GM18505 (cell line): ENCODE results near the gene HPS4.

Experiments
- ATAC-seq: cut with Tn5 transposase; IDR thresholded peaks from one replicate; pipeline ENCODE4 v1.9.1; 2021; ENCODE audit not compliant: unreplicated experiment
- POLR2A ChIP-seq: IDR thresholded peaks from 4 replicates; pipeline ENCODE4 v1.6.1; 2011; ENCODE audit warnings: borderline replicate concordance; ENCODE audit not compliant: insufficient read depth, insufficient read length; ENCODE audit errors: extremely low read depth

Gene HPS4

DNA sequence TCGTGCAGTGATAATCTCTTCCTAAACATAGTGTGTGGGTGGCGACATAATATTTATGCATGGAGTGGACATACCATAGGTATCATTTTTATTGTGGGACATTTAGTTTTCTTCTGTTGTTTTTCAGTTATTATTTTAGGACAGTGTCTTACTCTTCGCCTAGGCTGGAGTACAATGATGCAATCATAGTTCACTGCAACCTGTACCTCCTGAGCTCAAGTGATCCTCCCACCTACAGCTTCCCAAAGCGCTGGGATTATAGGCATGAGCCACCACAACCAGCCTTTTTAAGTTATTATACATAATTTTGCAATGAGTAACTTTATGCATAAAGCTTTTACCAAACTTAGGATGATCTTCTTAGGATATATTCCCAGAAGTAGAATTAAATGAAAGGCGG is 2.8 kb upstream of the HPS4 start:
- no peak for TF ChIP-seq POLR2A
- no peak for ATAC-seq

DNA sequence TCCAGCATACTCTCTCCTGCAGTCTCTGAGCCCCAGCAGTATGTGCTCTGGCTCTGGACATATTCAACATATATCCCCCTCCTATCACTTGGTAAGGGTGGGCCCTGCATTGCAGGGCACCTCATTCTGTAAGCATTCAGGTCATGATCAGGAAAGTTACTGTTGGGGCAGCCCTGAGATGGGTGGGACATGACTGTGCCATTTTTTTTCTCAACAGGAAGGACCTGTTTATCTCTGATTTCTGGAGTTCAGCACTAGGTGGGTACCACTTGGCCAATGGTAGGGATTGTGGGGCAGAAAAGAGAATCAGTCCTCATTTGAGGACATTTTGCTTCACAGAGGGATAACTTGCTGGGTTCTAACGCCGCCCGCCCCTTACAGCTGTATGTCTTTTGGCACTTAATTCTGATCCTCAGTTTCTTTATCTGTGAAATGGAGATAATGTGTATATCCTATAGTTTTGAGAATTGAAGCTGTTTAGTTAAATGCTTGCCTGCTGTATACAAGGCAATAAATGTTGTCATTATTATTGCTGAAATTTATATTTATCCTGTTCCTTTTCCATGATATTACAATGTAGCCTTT is 2.3 kb upstream of the HPS4 start:
- ATAC-seq: no peak
- no peak for TF ChIP-seq POLR2A

DNA sequence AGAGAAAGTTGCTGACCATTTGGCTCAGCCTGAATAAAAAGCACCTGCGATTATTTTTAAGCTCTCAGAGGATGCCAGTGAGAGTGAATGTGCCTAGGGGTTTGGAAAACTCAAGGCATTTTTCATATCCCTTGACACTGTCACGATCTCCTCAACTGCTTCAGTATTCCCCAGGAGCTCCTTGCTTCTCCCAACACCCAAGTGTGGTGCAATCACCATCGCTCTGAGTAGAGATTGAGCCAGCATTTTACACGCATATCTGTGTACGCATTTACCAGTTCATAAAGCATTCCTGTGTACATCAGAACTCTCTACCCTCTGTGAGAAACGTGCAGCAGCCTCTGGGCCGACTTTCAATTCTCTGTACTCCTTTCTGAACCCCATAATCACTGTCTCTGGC is 1.4 kb upstream of the HPS4 start:
- no peak for ATAC-seq
- no peak for TF ChIP-seq POLR2A

DNA sequence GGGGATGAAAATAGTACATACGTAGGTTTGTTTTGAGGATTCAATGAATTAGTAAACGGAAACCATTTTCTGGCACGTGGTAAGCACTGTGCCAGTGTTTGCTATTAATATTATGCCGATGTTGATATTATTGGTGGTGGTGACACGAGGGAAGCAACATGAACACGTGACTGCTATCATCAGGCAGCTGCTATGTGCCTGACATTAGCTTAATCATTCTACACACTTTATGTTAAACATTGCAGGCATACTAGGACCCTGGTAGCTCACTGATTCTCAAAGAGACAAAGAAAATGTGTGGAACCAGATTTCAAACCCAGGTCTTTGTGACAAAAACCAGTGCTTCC is 750 bp upstream of the HPS4 start:
- no peak for TF ChIP-seq POLR2A
- no peak for ATAC-seq

DNA sequence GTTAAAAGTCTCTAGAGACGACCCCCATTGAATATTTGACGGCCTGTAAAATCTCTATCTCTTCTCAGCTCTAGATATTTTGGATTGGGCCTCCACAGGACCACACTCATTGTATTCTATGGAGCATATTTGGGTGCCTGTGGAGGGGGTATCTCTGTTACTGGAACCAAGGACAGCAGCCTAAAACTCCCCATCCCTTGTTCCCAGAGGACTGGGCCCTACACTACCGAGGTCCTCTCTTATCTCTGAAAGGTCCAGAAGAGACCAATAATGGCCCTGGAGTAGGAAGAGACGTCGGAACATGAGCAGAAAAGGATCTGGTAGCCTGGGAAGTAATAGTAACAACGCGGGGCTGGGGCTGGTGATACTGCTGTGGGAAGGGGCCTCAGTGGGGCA is 542 bp downstream of the HPS4 start:
- no peak for ATAC-seq
- TF ChIP-seq POLR2A: no peak

DNA sequence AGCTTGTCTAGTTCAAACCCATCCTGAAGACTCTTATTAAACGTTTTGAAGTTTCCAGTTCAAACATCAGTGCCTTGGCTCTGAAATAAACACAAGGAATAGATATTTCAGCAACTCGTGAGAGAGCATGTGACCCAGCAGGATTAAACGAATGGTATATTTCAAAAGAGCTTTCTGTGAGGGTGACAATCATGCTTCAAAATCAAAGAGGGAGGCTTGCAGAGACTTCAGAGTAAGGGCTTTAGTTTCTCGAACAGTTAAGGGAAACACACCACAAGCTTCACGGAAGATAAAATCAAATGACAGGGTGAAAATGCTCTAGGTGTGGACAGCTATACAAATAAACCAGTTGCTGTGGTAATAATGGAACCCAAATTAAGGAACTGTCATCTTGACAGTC is 1.4 kb downstream of the HPS4 start:
- ATAC-seq: no peak
- TF ChIP-seq POLR2A: no peak

DNA sequence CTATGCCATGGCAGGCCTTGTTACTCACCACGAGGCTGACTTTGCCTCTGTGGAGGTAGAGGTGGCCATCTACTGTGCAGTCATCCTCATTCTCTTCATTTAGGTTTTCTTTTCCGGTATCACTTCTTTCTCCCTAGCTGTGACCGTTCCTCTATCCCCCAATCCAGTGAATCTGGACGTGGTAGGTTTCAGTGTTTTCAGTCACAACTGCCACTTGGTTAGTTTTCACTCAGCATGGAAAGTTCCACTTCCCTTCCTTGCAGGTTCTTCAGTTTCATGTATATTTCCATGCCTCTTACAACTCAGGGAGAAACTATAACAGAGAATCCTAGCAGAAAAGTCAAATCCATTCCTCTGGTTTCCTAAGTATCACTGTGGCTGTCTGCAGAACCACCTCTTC is 1.9 kb downstream of the HPS4 start:
- ATAC-seq: no peak
- TF ChIP-seq POLR2A: peak; percentile 38

DNA sequence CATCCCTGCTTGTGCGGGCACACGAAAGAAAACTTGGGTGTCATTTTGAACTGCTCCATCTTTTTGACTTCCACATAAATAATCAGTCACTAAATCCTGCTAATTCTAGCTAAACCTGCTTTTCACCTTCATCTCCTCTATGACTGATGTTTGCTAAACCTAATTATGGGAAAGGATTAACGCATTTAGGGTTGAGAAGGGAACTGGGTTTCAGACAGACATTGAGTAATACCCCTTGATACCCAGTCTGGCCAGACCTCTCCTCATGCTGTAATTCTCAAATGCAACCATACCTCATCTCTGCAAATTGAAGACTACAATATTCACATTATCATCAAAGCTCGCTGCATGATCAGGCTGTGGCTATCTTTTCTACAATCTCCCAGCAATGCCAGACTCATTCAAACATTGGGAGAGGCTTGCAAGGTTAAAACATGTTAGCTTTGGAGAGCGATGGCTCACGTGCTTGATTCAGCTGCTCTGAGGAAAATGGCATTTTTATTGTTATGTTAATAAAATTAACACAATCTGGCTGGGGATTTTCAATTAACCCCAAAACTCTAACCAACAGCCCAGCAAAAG is 2.4 kb downstream of the HPS4 start:
- TF ChIP-seq POLR2A: no peak
- ATAC-seq: no peak

DNA sequence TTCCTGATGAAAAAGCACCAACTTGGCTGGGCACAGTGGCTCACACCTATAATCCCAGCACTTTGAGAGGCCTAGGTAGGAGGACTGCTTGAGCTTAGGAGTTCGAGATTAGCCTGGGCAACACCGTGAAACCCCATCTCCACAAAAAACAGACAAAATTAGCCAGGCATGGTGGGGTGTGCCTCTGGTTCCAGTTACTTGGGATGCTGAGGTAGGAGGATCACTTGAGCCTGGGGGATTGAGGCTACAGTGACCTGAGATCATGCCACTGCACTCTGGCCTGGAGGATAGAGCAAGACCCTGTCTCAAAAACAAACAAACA is 3.0 kb downstream of the HPS4 start:
- no peak for TF ChIP-seq POLR2A
- no peak for ATAC-seq

DNA sequence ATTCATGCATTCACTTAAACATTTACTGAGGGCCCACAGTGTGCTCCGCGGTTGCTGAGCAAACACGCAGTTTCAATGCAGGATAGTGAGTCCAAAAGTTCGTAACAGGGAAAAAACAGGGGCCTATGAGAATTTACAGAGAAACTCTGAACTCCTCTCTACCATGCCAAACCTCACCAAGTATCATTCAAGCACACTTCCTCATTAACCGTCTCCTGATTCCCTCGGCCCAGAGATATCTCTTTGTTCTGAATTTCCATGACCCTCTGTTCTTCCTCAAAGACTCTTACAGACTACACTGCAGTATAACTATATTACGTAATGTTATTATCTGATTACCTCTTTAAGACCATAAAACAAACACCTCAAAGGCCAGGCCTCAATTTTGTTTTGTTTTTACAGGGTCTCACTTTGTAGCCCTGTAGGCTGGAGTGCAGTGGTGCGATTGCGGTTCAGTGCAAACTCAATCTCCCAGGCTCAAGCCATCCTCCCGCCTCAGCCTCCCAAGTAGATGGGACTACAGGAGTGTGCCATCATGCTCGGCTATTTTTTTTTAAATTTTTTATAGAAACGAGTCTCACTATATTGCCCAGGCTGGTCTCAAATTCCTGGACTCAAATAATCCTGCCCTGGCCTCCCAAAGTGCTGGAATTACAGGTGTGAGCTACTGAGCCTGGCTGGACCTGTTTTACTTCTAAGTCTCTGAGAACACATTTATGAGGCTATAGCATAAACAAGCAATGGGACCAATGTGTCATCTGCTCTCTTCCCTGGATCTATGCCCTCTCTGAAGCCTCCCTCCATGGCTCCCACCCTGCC is 3.6 kb downstream of the HPS4 start:
- TF ChIP-seq POLR2A: no peak
- no peak for ATAC-seq

DNA sequence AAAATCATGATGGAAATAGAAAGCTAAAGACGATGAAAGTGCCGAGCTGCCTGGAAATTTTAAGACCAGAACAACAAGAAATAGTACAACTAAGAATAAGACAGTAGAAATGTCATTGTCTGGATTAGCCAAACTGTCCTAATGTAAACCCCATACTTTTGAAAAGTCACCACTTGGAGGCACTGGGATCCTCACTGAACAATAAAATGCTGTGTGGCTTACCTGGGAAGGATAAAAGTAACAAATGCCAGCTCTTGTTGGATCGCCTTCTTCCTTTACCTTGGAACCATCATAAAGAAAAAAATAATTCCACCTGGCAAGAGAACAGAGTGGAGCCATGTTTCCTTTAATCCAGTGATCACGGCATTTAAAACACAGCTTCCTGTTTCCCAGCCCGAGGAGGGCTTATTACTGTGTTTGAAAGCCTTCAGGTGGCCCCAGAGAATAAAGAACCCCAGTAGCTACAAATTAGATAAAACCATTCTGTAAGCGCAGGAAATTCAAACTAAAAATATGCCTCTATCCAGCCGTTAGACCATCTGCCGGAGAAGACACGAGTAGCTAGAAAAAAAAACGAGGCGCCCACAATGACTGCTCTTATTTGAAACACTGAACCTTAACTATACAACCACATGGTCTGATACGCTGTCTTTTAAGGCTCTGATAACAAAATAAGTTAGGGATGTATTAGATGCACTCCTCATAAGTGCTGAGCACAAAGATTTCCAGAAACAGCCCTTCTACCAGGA is 4.4 kb downstream of the HPS4 start:
- TF ChIP-seq POLR2A: no peak
- no peak for ATAC-seq

DNA sequence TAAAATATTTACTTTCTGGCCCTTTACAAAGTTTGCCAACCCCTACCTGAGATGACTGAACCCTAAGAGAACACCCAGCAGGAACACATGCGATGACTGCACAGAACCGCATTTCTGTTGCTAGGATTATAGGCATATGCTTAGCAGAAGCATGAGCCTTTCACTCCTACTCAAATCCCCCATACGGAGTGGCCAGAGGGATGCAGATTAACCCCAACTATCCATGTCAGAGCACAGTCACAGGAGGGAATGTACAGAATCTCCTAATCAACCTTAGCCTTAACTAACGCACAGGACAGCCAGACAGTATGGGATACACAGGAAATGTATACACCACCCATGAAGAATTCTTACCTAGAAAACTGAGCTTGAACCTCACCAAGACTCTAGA is 6.2 kb downstream of the HPS4 start:
- no peak for ATAC-seq
- no peak for TF ChIP-seq POLR2A

DNA sequence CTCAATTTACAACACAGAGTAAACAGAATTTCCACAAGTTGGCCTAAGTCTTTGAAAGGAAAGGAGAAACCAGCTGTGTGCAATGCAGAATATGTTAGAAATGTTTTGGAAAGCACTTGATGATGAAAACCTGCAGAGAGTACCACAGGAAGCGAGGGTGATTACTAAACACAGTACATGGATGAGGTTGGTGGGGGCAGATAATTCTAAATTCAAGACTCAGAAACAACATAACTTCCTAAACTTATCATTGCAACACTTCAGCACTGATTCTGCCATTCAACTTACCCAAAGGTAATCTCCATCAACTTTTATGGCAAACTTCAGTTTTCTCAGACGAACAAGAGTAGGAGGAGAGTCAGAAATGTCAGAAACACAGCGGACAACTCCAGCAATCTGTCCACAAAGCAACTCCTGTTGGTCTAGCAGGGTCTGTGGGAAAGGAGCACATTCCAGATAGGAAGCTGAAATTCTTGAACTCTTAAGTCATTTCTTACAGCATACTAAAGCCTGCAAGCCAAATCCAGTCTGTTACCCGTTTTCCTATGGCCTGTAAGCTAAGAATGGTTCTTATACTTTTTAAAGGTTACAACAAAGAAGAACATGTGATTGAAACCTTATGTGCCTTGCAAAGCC is 6.8 kb downstream of the HPS4 start:
- TF ChIP-seq POLR2A: no peak
- no peak for ATAC-seq
